Measurements from ENCODE around the gene ZHX3.

The ZHX3 gene

GRCh38 chr20:41352106-41352505, 34.6 kb upstream of the ZHX3 start:
- H3K27me3 ChIP-seq (replicated peaks in 2 of 5; ENCODE audit: control insufficient read depth in 4 of 5, insufficient read depth in 5 of 5, low read length in 4 of 5) = peaks cover 0 to 30% (median 18%) of the 10 kb centered on the region in 5 experiments
- WGBS (ENCODE audit: insufficient coverage) = 97% methylated on average over 4 of the region's 4 CpGs
- H3K36me3 ChIP-seq (ENCODE audit: control insufficient read depth in 4 of 4, insufficient read depth in 4 of 4, low read length in 3 of 4) = no peaks in the 10 kb centered on the region
- H3K27ac ChIP-seq (ENCODE audit: insufficient read depth in 1 of 2, low read depth in 1 of 2, low read length in 2 of 2, poor library complexity in 1 of 2, severe bottlenecking in 2 of 2) = no peak overlapping the region
- POLR2A ChIA-PET = no interaction called here
- DNase-seq = no peak
- no peak overlapping the region for H3K4me3 ChIP-seq (ENCODE audit: control insufficient read depth in 1 of 7, extremely low read depth in 1 of 7, insufficient read depth in 4 of 7, low read depth in 2 of 7, low read length in 6 of 7)
- H3K4me1 ChIP-seq (ENCODE audit: control extremely low read depth in 1 of 4, control insufficient read depth in 4 of 4, insufficient read depth in 4 of 4, low read length in 3 of 4) = no peaks in the 10 kb centered on the region
- CTCF ChIA-PET = interaction anchor here (0.9 to 1.8 kb wide), 4 partner anchors 10 to 383 kb away, joined by 3 to 4 read pairs (median 4); no protein-coding TSS in a partner anchor
- no peaks in the 10 kb centered on the region for H3K9me3 ChIP-seq (ENCODE audit: control extremely low read depth in 1 of 5, control insufficient read depth in 4 of 5, insufficient read depth in 2 of 5, low read depth in 1 of 5, low read length in 4 of 5)

- WGBS (ENCODE audit: insufficient coverage) = 96% methylated on average over 5 of the region's 7 CpGs
- no peak overlapping the region for H3K27ac ChIP-seq (ENCODE audit: insufficient read depth in 1 of 2, low read depth in 1 of 2, low read length in 2 of 2, poor library complexity in 1 of 2, severe bottlenecking in 2 of 2)
- H3K9me3 ChIP-seq (ENCODE audit: control extremely low read depth in 1 of 5, control insufficient read depth in 4 of 5, insufficient read depth in 2 of 5, low read depth in 1 of 5, low read length in 4 of 5) = no peaks in the 10 kb centered on the region
- no peak for DNase-seq
- peaks cover 0 to 30% (median 18%) of the 10 kb centered on the region in 5 experiments for H3K27me3 ChIP-seq (replicated peaks in 2 of 5; ENCODE audit: control insufficient read depth in 4 of 5, insufficient read depth in 5 of 5, low read length in 4 of 5)
- H3K4me3 ChIP-seq (ENCODE audit: control insufficient read depth in 1 of 7, extremely low read depth in 1 of 7, insufficient read depth in 4 of 7, low read depth in 2 of 7, low read length in 6 of 7) = no peak overlapping the region
- ChIA-PET POLR2A (no interaction called here), CTCF (interaction anchor here (0.6 to 1.9 kb wide), 5 partner anchors 9 to 270 kb away, joined by 3 to 7 read pairs (median 4); partner anchors contain the start of gene LPIN3)
- no peaks in the 10 kb centered on the region for H3K4me1 ChIP-seq (ENCODE audit: control extremely low read depth in 1 of 4, control insufficient read depth in 4 of 4, insufficient read depth in 4 of 4, low read length in 3 of 4)
- H3K36me3 ChIP-seq (ENCODE audit: control insufficient read depth in 4 of 4, insufficient read depth in 4 of 4, low read length in 3 of 4) = no peaks in the 10 kb centered on the region
Observed at GRCh38 chr20:41350408-41350962, 33.0 kb upstream of the ZHX3 start.

GRCh38 chr20:41349943-41350342, 32.4 kb upstream of the ZHX3 start:
- ChIA-PET CTCF (interaction anchor here (1.1 to 1.9 kb wide), 3 partner anchors 8 to 10 kb away, joined by 4 to 7 read pairs (median 7); partner anchors contain the start of gene LPIN3), POLR2A (no interaction called here)
- Histone ChIP-seq H3K4me3 (ENCODE audit: control insufficient read depth in 1 of 7, extremely low read depth in 1 of 7, insufficient read depth in 4 of 7, low read depth in 2 of 7, low read length in 6 of 7) (no peak overlapping the region), H3K27me3 (replicated peaks in 2 of 5; ENCODE audit: control insufficient read depth in 4 of 5, insufficient read depth in 5 of 5, low read length in 4 of 5) (peaks cover 0 to 30% (median 18%) of the 10 kb centered on the region in 5 experiments), H3K27ac (ENCODE audit: insufficient read depth in 1 of 2, low read depth in 1 of 2, low read length in 2 of 2, poor library complexity in 1 of 2, severe bottlenecking in 2 of 2) (no peak overlapping the region), H3K36me3 (ENCODE audit: control insufficient read depth in 4 of 4, insufficient read depth in 4 of 4, low read length in 3 of 4) (no peaks in the 10 kb centered on the region), H3K4me1 (ENCODE audit: control extremely low read depth in 1 of 4, control insufficient read depth in 4 of 4, insufficient read depth in 4 of 4, low read length in 3 of 4) (no peaks in the 10 kb centered on the region), H3K9me3 (ENCODE audit: control extremely low read depth in 1 of 5, control insufficient read depth in 4 of 5, insufficient read depth in 2 of 5, low read depth in 1 of 5, low read length in 4 of 5) (no peaks in the 10 kb centered on the region)
- DNase-seq = no peak
- 95% methylated on average over 7 of the region's 7 CpGs for WGBS (ENCODE audit: insufficient coverage)

- H3K4me1 ChIP-seq (ENCODE audit: control extremely low read depth in 1 of 4, control insufficient read depth in 4 of 4, insufficient read depth in 4 of 4, low read length in 3 of 4) = no peaks in the 10 kb centered on the region
- CTCF ChIA-PET = no interaction called here
- no peak overlapping the region for H3K4me3 ChIP-seq (ENCODE audit: control insufficient read depth in 1 of 7, extremely low read depth in 1 of 7, insufficient read depth in 4 of 7, low read depth in 2 of 7, low read length in 6 of 7)
- no peaks in the 10 kb centered on the region for H3K9me3 ChIP-seq (ENCODE audit: control extremely low read depth in 1 of 5, control insufficient read depth in 4 of 5, insufficient read depth in 2 of 5, low read depth in 1 of 5, low read length in 4 of 5)
- no CpG with 5 or more reads among the region's 2 CpGs for WGBS (ENCODE audit: insufficient coverage)
- no peak overlapping the region for H3K27ac ChIP-seq (ENCODE audit: insufficient read depth in 1 of 2, low read depth in 1 of 2, low read length in 2 of 2, poor library complexity in 1 of 2, severe bottlenecking in 2 of 2)
- POLR2A ChIA-PET = no interaction called here
- no peak for DNase-seq
- H3K27me3 ChIP-seq (replicated peaks in 2 of 5; ENCODE audit: control insufficient read depth in 4 of 5, insufficient read depth in 5 of 5, low read length in 4 of 5) = peaks cover 0 to 35% (median 18%) of the 10 kb centered on the region in 5 experiments
- H3K36me3 ChIP-seq (ENCODE audit: control insufficient read depth in 4 of 4, insufficient read depth in 4 of 4, low read length in 3 of 4) = no peaks in the 10 kb centered on the region
Observed at GRCh38 chr20:41349266-41349665, 31.7 kb upstream of the ZHX3 start.

DNA sequence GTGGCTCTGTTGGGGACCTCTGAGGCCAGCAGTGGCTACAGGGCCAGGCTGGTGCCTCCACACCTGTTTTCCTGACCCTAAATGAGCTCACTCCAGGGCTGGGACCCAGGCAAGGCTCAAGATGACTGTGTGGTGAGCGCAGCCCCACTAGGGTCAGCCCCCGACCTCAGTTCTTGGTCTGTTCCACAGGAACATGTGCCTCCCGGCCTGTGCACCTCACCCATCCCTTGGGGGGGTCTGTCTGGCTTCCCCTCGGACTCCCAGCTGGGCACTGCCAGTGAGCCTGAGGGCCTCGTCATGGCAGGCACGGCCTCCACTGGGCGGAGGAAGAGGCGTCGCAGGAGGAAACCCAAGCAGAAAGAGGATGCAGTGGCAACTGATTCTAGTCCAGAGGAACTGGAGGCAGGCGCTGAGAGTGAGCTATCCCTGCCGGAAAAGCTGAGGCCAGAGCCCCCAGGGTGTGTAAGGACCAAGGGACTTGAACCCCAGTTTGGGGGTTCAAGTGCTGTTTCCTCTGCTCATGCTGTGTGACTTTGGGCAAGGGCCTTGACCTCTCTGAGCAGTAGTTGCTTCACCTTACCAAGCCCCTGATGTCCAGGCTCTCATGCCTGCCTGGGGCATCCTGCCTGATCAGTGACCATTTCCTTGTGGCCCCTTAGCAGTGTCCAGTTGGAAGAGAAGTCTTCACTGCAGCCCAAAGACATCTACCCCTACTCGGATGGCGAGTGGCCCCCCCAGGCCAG, 31.1 kb upstream of the ZHX3 start:
- Histone ChIP-seq H3K4me1 (ENCODE audit: control extremely low read depth in 1 of 4, control insufficient read depth in 4 of 4, insufficient read depth in 4 of 4, low read length in 3 of 4) (no peaks in the 10 kb centered on the region), H3K27me3 (replicated peaks in 2 of 5; ENCODE audit: control insufficient read depth in 4 of 5, insufficient read depth in 5 of 5, low read length in 4 of 5) (peaks cover 0 to 29% (median 18%) of the 10 kb centered on the region in 5 experiments), H3K27ac (ENCODE audit: insufficient read depth in 1 of 2, low read depth in 1 of 2, low read length in 2 of 2, poor library complexity in 1 of 2, severe bottlenecking in 2 of 2) (no peak overlapping the region), H3K36me3 (ENCODE audit: control insufficient read depth in 4 of 4, insufficient read depth in 4 of 4, low read length in 3 of 4) (no peaks in the 10 kb centered on the region), H3K4me3 (ENCODE audit: control insufficient read depth in 1 of 7, extremely low read depth in 1 of 7, insufficient read depth in 4 of 7, low read depth in 2 of 7, low read length in 6 of 7) (no peak overlapping the region), H3K9me3 (ENCODE audit: control extremely low read depth in 1 of 5, control insufficient read depth in 4 of 5, insufficient read depth in 2 of 5, low read depth in 1 of 5, low read length in 4 of 5) (no peaks in the 10 kb centered on the region)
- ChIA-PET CTCF (no interaction called here), POLR2A (no interaction called here)
- no peak for DNase-seq
- WGBS (ENCODE audit: insufficient coverage) = 91% methylated on average over 13 of the region's 13 CpGs

DNA sequence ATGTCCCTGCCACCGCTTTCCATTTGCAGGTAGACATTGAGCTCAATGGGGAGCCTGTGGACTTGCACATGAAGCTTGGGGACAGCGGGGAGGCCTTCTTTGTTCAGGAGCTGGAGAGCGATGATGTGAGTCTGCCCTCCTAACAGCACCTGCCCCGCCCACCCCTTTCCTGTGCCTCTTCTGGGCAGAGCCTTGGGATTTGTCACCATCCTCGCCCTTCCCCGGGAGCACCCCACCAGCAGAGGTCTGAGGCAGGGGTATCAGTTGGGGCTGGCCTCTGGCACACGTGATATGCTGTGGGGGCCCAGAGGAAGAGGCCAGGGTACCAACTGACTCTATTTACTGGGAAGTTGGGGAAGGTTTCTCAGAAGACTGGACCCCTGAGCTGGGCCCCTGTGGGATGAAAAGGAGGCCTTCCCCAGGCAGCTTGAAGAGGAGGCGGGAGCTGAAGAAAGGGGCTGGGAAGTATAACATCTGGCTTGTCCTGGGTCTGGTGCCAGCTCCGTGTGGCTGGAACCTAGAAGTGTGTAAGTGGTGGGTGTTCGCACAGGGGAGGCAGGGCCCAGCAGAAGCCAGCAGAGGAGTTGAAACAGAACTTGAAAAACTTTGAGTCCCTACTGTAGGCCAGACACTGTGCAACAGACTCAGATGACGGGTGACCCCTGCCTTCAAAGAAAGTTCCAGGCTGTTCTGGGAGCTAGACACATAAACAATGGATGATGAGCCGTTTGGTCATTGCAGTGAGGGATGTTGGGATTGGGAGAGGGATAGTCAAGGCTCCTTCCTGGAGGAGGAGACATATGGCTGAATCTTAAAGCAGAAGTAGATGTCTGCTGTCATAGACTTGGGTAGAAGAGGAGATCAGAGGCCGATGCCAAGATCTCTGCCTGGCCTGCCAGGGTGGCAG, 30.2 kb upstream of the ZHX3 start:
- H3K27ac ChIP-seq (ENCODE audit: insufficient read depth in 1 of 2, low read depth in 1 of 2, low read length in 2 of 2, poor library complexity in 1 of 2, severe bottlenecking in 2 of 2) = no peak overlapping the region
- no peak for DNase-seq
- CTCF ChIA-PET = interaction anchor here (1.1 kb wide), 1 partner anchor 175 kb away, joined by 3 read pairs; no protein-coding TSS in a partner anchor

More for the DNA sequence above, 30.2 kb upstream of the ZHX3 start:
- WGBS (ENCODE audit: insufficient coverage) = 97% methylated on average over 12 of the region's 13 CpGs
- POLR2A ChIA-PET = no interaction called here
- Histone ChIP-seq H3K9me3 (ENCODE audit: control extremely low read depth in 1 of 5, control insufficient read depth in 4 of 5, insufficient read depth in 2 of 5, low read depth in 1 of 5, low read length in 4 of 5) (no peaks in the 10 kb centered on the region), H3K4me3 (ENCODE audit: control insufficient read depth in 1 of 7, extremely low read depth in 1 of 7, insufficient read depth in 4 of 7, low read depth in 2 of 7, low read length in 6 of 7) (no peak overlapping the region), H3K4me1 (ENCODE audit: control extremely low read depth in 1 of 4, control insufficient read depth in 4 of 4, insufficient read depth in 4 of 4, low read length in 3 of 4) (no peaks in the 10 kb centered on the region), H3K27me3 (replicated peaks in 2 of 5; ENCODE audit: control insufficient read depth in 4 of 5, insufficient read depth in 5 of 5, low read length in 4 of 5) (peaks cover 0 to 27% (median 21%) of the 10 kb centered on the region in 5 experiments), H3K36me3 (ENCODE audit: control insufficient read depth in 4 of 4, insufficient read depth in 4 of 4, low read length in 3 of 4) (no peaks in the 10 kb centered on the region)
